ENCODE measurements around the gene TNKS1BP1.

- no peak for TF ChIP-seq CTCF (IDR thresholded peaks at IDR 0.05)
- TF ChIP-seq RELA (CRISPR knock-in tag; IDR thresholded peaks at IDR 0.05; ENCODE audit: borderline replicate concordance), result no peak
- TF ChIP-seq TEAD4 (CRISPR knock-in tag; IDR thresholded peaks at IDR 0.05), result no peak
- TF ChIP-seq SP1 (CRISPR knock-in tag; conservative IDR thresholded peaks at IDR 0.05), result no peak
- no peak for TF ChIP-seq ATF2 (CRISPR knock-in tag; IDR thresholded peaks at IDR 0.05; ENCODE audit: borderline replicate concordance, low read depth)
These were observed 20.7 kb downstream of the TNKS1BP1 start for GRCh38 chr11:57303990-57304579.

All from WTC11 (cell line).